A549 (cell line): ENCODE results near the gene SH3D21. TPM values are rescaled to one million over a fixed set of nuclear protein-coding genes. Genes with fewer than 3 reads are reported as not detected.

Source experiments
- ATAC-seq, 2 experiments: fragments of 200-7000 bp in 1 of 2; fragments of >200 bp in 1 of 2; cut with Nextera tagmentation in 1 of 2; cut with Tn5 transposase in 1 of 2; 3 replicates each; pipeline versions ENCODE4 v1.8.0 to v1.9.1; 2018 to 2020; ENCODE audit warnings: mild to moderate bottlenecking in 1 of 2, moderate library complexity in 1 of 2
- CTCF ChIA-PET: fragments of 300-600 bp; sonication (Branson Sonifier 250); formaldehyde crosslinking; extraction: SDS; loops from one replicate; lab custom pipeline; 2021; ENCODE audit warnings: antibody characterized with exemption, inconsistent platforms; lab: Yijun Ruan, JAX
- POLR2A ChIA-PET: fragments of 350-600 bp; formaldehyde crosslinking; extraction: SDS; loops from one replicate; lab custom pipeline; 2021; ENCODE audit warnings: antibody characterized with exemption, inconsistent platforms; lab: Yijun Ruan, JAX
- DNase-seq, 2 experiments: peaks; one replicate each; pipeline versions ENCODE4 v3.0.0 to v3.0.0-alpha.2; 2011 to 2016; ENCODE audit warnings: low read depth in 1 of 2, low spot score in 1 of 2
- FAIRE-seq: peaks from 2 replicates; lab custom pipeline; 2011; peaks lifted over from hg19 to GRCh38; lab: Jason Lieb, UNC
- H3K27ac ChIP-seq, 2 experiments: fragments of >200 bp; sonication (Bioruptor Twin); formaldehyde crosslinking; 3 replicates each; pipeline ENCODE4 v1.5.1; 2016 to 2017
- H3K4me1 ChIP-seq: fragments of >200 bp; sonication (Bioruptor Twin); formaldehyde crosslinking; 3 replicates; pipeline ENCODE4 v1.6.1; 2016
- H3K4me2 ChIP-seq: fragments of >200 bp; sonication (Bioruptor Twin); formaldehyde crosslinking; 3 replicates; pipeline ENCODE4 v1.6.1; 2016
- H3K4me3 ChIP-seq: fragments of >200 bp; sonication (Bioruptor Twin); formaldehyde crosslinking; 3 replicates; pipeline ENCODE4 v1.5.1; 2016
- H3K9me3 ChIP-seq: fragments of >200 bp; sonication (Bioruptor Twin); formaldehyde crosslinking; 3 replicates; pipeline ENCODE4 v1.6.1; 2016
- CBX2 ChIP-seq: fragments of 200-600 bp; sonication (generic); IDR thresholded peaks from 2 replicates; pipeline ENCODE4 v1.6.1; 2016; ENCODE audit warnings: low read depth, mild to moderate bottlenecking, borderline replicate concordance
- CBX8 ChIP-seq: fragments of 200-600 bp; sonication (generic); IDR thresholded peaks from 2 replicates; pipeline ENCODE4 v1.6.1; 2016
- ELK1 ChIP-seq: fragments of 150-350 bp; IDR thresholded peaks from 2 replicates; pipeline ENCODE4 v1.6.1; 2014; ENCODE audit warnings: low read depth, mild to moderate bottlenecking, low read length
- EP300 ChIP-seq, 2 experiments: fragments of >200 bp; sonication (Bioruptor Twin); formaldehyde crosslinking; IDR thresholded peaks; 2 replicates in 1 of 2; 3 replicates in 1 of 2; pipeline ENCODE4 v1.6.1; 2016 to 2017
- ESRRA ChIP-seq: fragments of 150-350 bp; IDR thresholded peaks from 2 replicates; pipeline ENCODE4 v1.6.1; 2014; ENCODE audit warnings: mild to moderate bottlenecking, low read length, borderline replicate concordance
- HES2 ChIP-seq: fragments of >200 bp; sonication (Bioruptor Twin); formaldehyde crosslinking; IDR thresholded peaks from 2 replicates; pipeline ENCODE4 v1.6.1; 2016
- HMGXB4 ChIP-seq: fragments of 250-450 bp; sonication (Bioruptor Pico); IDR thresholded peaks from 2 replicates; pipeline ENCODE4 v1.5.0; 2021; ENCODE audit warnings: mild to moderate bottlenecking, moderate library complexity, borderline replicate concordance
- HOXB13 ChIP-seq: fragments of 250-450 bp; sonication (Bioruptor Pico); IDR thresholded peaks from 2 replicates; pipeline ENCODE4 v1.5.0; 2020; ENCODE audit warnings: low read depth, mild to moderate bottlenecking, moderate library complexity
- HOXB5 ChIP-seq: fragments of 250-450 bp; sonication (Bioruptor Pico); IDR thresholded peaks from 2 replicates; pipeline ENCODE4 v1.5.0; 2020; ENCODE audit warnings: mild to moderate bottlenecking, moderate library complexity
- JUNB ChIP-seq: fragments of >200 bp; sonication (Bioruptor Twin); formaldehyde crosslinking; IDR thresholded peaks from 2 replicates; pipeline ENCODE4 v1.6.1; 2016
- KDM5A ChIP-seq: fragments of 200-600 bp; sonication (generic); IDR thresholded peaks from 2 replicates; pipeline ENCODE4 v1.6.1; 2016; ENCODE audit warnings: antibody characterized with exemption, mild to moderate bottlenecking
- MAX ChIP-seq: IDR thresholded peaks from 2 replicates; pipeline ENCODE4 v1.6.1; 2012
- NFE2L2 ChIP-seq: fragments of 150-350 bp; conservative IDR thresholded peaks from 2 replicates; pipeline ENCODE4 v1.6.1; 2014; ENCODE audit warnings: low read length
- NR3C1 ChIP-seq: fragments of >200 bp; sonication (Bioruptor Twin); formaldehyde crosslinking; IDR thresholded peaks from 3 replicates; pipeline ENCODE4 v1.6.1; 2017
- PHF8 ChIP-seq: fragments of 200-600 bp; sonication (generic); IDR thresholded peaks from 2 replicates; pipeline ENCODE4 v1.6.1; 2016; ENCODE audit warnings: low read depth, mild to moderate bottlenecking, antibody characterized with exemption, moderate library complexity, borderline replicate concordance
- POLR2A ChIP-seq: IDR thresholded peaks from 2 replicates; pipeline ENCODE4 v1.6.1; 2012; ENCODE audit warnings: mild to moderate bottlenecking, low read length
- RAD21 ChIP-seq, 2 experiments: fragments of >200 bp in 1 of 2; sonication (Bioruptor Twin) in 1 of 2; formaldehyde crosslinking in 1 of 2; IDR thresholded peaks in 1 of 2; conservative IDR thresholded peaks in 1 of 2; 2 replicates in 1 of 2; 3 replicates in 1 of 2; pipeline ENCODE4 v1.6.1; 2012 to 2018; ENCODE audit warnings: inconsistent platforms in 1 of 2
- RFX5 ChIP-seq: fragments of 450-650 bp; IDR thresholded peaks from 2 replicates; pipeline ENCODE4 v1.7.1; 2014; ENCODE audit warnings: antibody characterized with exemption, mild to moderate bottlenecking, moderate library complexity
- SREBF2 ChIP-seq: fragments of 450-650 bp; IDR thresholded peaks from 2 replicates; pipeline ENCODE4 v1.6.1; 2014; ENCODE audit warnings: mild to moderate bottlenecking, moderate library complexity
- TFCP2L1 ChIP-seq: fragments of 250-450 bp; sonication (Bioruptor Pico); IDR thresholded peaks from 2 replicates; pipeline ENCODE4 v1.5.0; 2021; ENCODE audit warnings: mild to moderate bottlenecking
- WGBS: methylation state at CpG from one replicate; pipeline ENCODE4 v1.1.6; 2017; ENCODE audit errors: missing lambda C conversion rate; 5-methylcytosine and 5-hydroxymethylcytosine counted together
- polyA plus RNA-seq, 4 experiments: library from polyadenylated mRNA; depleted of rRNA in 3 of 4; stranded (reverse); fragments of >200 nt; fragmentation: RNase III in 1 of 4; extraction: RNeasy Plus Mini Kit Qiagen cat#74134 plus additional on column Dnase treatment in 1 of 4; gene quantifications; 2 replicates in 3 of 4; 3 replicates in 1 of 4; pipeline ENCODE4 v1.2.3, GENCODE V29; 2011 to 2017

The SH3D21 gene
- polyA plus RNA-seq, 2 of the 4 experiments (the other 2 are of a cell fraction): 0.41 to 1.1 TPM

GRCh38 chr1:36306902-36307456 lies 811 bp downstream of the SH3D21 start:
- TF ChIP-seq POLR2A (peak; percentile 85), RFX5 (no peak), KDM5A (no peak), JUNB (no peak), MAX (0 out of 2 replicates have a peak, but pooled peaks have one; percentile 36)
- TF ChIP-seq, all 56 proteins: peak for 2
- DNase-seq (peak; percentile 83 to 87), FAIRE-seq (no peak), ATAC-seq (peak; percentile 94 to 96)
- H3K4me3 ChIP-seq: peak overlapping the region; percentile 65
- H3K4me1 ChIP-seq: peaks cover 18% of the 10 kb centered on the region
- H3K4me2 ChIP-seq: peak overlapping the region; percentile 99
- H3K9me3 ChIP-seq: no peaks in the 10 kb centered on the region
- WGBS: 21% methylated on average over 22 of the region's 46 CpGs
- H3K27ac ChIP-seq: peak overlapping the region; percentile 70 to 85
- ChIA-PET CTCF (interaction anchor here (0.7 to 1.7 kb wide), 12 partner anchors 10 to 119 kb away, joined by 3 to 6 read pairs (median 4); no protein-coding TSS in a partner anchor), POLR2A (interaction anchor here (1.2 to 1.7 kb wide), 3 partner anchors 82 to 157 kb away, joined by 3 to 9 read pairs (median 3); partner anchors contain the start of genes LSM10, THRAP3 and TRAPPC3)

GRCh38 chr1:36307601-36308330 lies 1.6 kb downstream of the SH3D21 start:
- 96% methylated on average over 3 of the region's 10 CpGs for WGBS
- Histone ChIP-seq H3K4me2 (peak overlapping the region; percentile 99), H3K4me1 (peaks cover 18% of the 10 kb centered on the region), H3K27ac (peak overlapping the region in 1 of 2 experiments; percentile 60; a peak in 2 of 6 replicates), H3K9me3 (no peaks in the 10 kb centered on the region), H3K4me3 (no peak overlapping the region)
- CTCF ChIA-PET: interaction anchor here (0.8 to 1.7 kb wide), 6 partner anchors 16 to 114 kb away, joined by 3 to 5 read pairs (median 3); no protein-coding TSS in a partner anchor
- no peak for ATAC-seq
- no peak for DNase-seq
- TF ChIP-seq SREBF2 (no peak), TFCP2L1 (CRISPR knock-in tag) (no peak), ESRRA (no peak), CBX2 (no peak), KDM5A (no peak), POLR2A (no peak), CBX8 (no peak), PHF8 (no peak), RAD21 (conservative IDR thresholded peaks at IDR 0.05 in 1 of 2, IDR thresholded peaks at IDR 0.05 in 1 of 2) (no peak), HES2 (no peak), ELK1 (no peak), JUNB (no peak), HMGXB4 (CRISPR knock-in tag) (no peak), NFE2L2 (no peak), HOXB13 (CRISPR knock-in tag) (no peak), NR3C1 (no peak), EP300 (IDR thresholded peaks at IDR 0.05) (no peak), HOXB5 (CRISPR knock-in tag) (no peak)
- no peak for FAIRE-seq
- POLR2A ChIA-PET: interaction anchor here (1.3 to 1.7 kb wide), 2 partner anchors 90 to 158 kb away, joined by 3 to 9 read pairs; partner anchors contain the start of genes LSM10 and TRAPPC3
